Measurements from ENCODE around the gene MYO3B. TPM values are rescaled to one million over a fixed set of nuclear protein-coding genes. Genes with fewer than 3 reads are reported as not detected.
"Not testable (repeated sequence)": the region's sequence is repeated elsewhere in the genome, so short reads cannot be mapped to it uniquely, and the experiment has no call there.

Gene MYO3B
- total RNA-seq, 1 experiment from 2014 or later: not detected

- DNase-seq: no peak
- Histone ChIP-seq H3K27me3 (no peaks in the 10 kb centered on the region), H3K36me3 (no peaks in the 10 kb centered on the region)
Observed at GRCh38 chr2:170345607-170346006, 167.7 kb downstream of the MYO3B start.

GRCh38 chr2:170349269-170349668 is 171.3 kb downstream of the MYO3B start:
- H3K27me3 ChIP-seq, H3K9me3 ChIP-seq, H3K4me3 ChIP-seq, DNase-seq, H3K36me3 ChIP-seq: not testable (repeated sequence)

More at GRCh38 chr2:170345607-170346006, 167.7 kb downstream of the MYO3B start:
- H3K9me3 ChIP-seq: no peaks in the 10 kb centered on the region
- H3K4me3 ChIP-seq: no peak overlapping the region

- no peak overlapping the region for H3K4me3 ChIP-seq
- H3K9me3 ChIP-seq: no peaks in the 10 kb centered on the region
- no peaks in the 10 kb centered on the region for H3K27me3 ChIP-seq
- DNase-seq: no peak
- no peaks in the 10 kb centered on the region for H3K36me3 ChIP-seq
Observed at GRCh38 chr2:170350929-170351826, 173.2 kb downstream of the MYO3B start.

- no peak for DNase-seq
- H3K9me3 ChIP-seq: no peaks in the 10 kb centered on the region
- H3K27me3 ChIP-seq: 0 out of 2 replicates have a peak, but pooled peaks cover 1% of the 10 kb centered on the region
- H3K36me3 ChIP-seq: no peaks in the 10 kb centered on the region
- no peak overlapping the region for H3K4me3 ChIP-seq
Observed at GRCh38 chr2:170353723-170354122, 175.8 kb downstream of the MYO3B start.

- H3K27me3 ChIP-seq: 0 out of 2 replicates have a peak, but pooled peaks cover 2% of the 10 kb centered on the region
- H3K9me3 ChIP-seq: no peaks in the 10 kb centered on the region
- DNase-seq: no peak
- H3K4me3 ChIP-seq: no peak overlapping the region
- no peaks in the 10 kb centered on the region for H3K36me3 ChIP-seq
Observed at GRCh38 chr2:170354388-170354787, 176.4 kb downstream of the MYO3B start.

- Histone ChIP-seq H3K27me3 (0 out of 2 replicates have a peak, but pooled peaks cover 2% of the 10 kb centered on the region), H3K9me3 (no peaks in the 10 kb centered on the region), H3K4me3 (no peak overlapping the region), H3K36me3 (no peaks in the 10 kb centered on the region)
- no peak for DNase-seq
Observed at GRCh38 chr2:170354855-170355780, 177.2 kb downstream of the MYO3B start.

- Histone ChIP-seq H3K36me3 (no peaks in the 10 kb centered on the region), H3K4me3 (no peak overlapping the region), H3K9me3 (no peaks in the 10 kb centered on the region), H3K27me3 (peaks cover 8% of the 10 kb centered on the region; the same call in 1 of the 2 replicates)
- no peak for DNase-seq
Observed at GRCh38 chr2:170359466-170359865, 181.5 kb downstream of the MYO3B start.

GRCh38 chr2:170360546-170361089 is 182.7 kb downstream of the MYO3B start:
- Histone ChIP-seq H3K9me3 (no peaks in the 10 kb centered on the region), H3K4me3 (no peak overlapping the region), H3K27me3 (peaks cover 12% of the 10 kb centered on the region; the same call in 1 of the 2 replicates), H3K36me3 (no peaks in the 10 kb centered on the region)
- DNase-seq: no peak

GRCh38 chr2:170361090-170361936 is 183.4 kb downstream of the MYO3B start:
- DNase-seq: peak; percentile 17
- H3K27me3 ChIP-seq: peaks cover 14% of the 10 kb centered on the region; the same call in 1 of the 2 replicates
- no peaks in the 10 kb centered on the region for H3K9me3 ChIP-seq
- no peak overlapping the region for H3K4me3 ChIP-seq
- no peaks in the 10 kb centered on the region for H3K36me3 ChIP-seq

- Histone ChIP-seq H3K36me3 (no peaks in the 10 kb centered on the region), H3K9me3 (no peaks in the 10 kb centered on the region), H3K27me3 (peaks cover 14% of the 10 kb centered on the region), H3K4me3 (no peak overlapping the region)
- DNase-seq: no peak
Observed at GRCh38 chr2:170362313-170362870, 184.4 kb downstream of the MYO3B start.

- H3K4me3 ChIP-seq: no peak overlapping the region
- H3K27me3 ChIP-seq: peaks cover 18% of the 10 kb centered on the region
- H3K36me3 ChIP-seq: no peaks in the 10 kb centered on the region
- H3K9me3 ChIP-seq: no peaks in the 10 kb centered on the region
- DNase-seq: no peak
Observed at GRCh38 chr2:170362871-170363631, 185.1 kb downstream of the MYO3B start.

GRCh38 chr2:170365003-170365402 is 187.1 kb downstream of the MYO3B start:
- no peak for DNase-seq
- no peaks in the 10 kb centered on the region for H3K9me3 ChIP-seq
- peaks cover 21% of the 10 kb centered on the region for H3K27me3 ChIP-seq
- no peaks in the 10 kb centered on the region for H3K36me3 ChIP-seq
- no peak overlapping the region for H3K4me3 ChIP-seq

GRCh38 chr2:170365686-170366085 is 187.7 kb downstream of the MYO3B start:
- H3K36me3 ChIP-seq: no peaks in the 10 kb centered on the region
- H3K4me3 ChIP-seq: no peak overlapping the region
- no peak for DNase-seq
- no peaks in the 10 kb centered on the region for H3K9me3 ChIP-seq
- H3K27me3 ChIP-seq: peaks cover 18% of the 10 kb centered on the region

- H3K27me3 ChIP-seq: peaks cover 18% of the 10 kb centered on the region
- H3K36me3 ChIP-seq: no peaks in the 10 kb centered on the region
- no peak overlapping the region for H3K4me3 ChIP-seq
- no peak for DNase-seq
- H3K9me3 ChIP-seq: no peaks in the 10 kb centered on the region
Observed at GRCh38 chr2:170368370-170368769, 190.4 kb downstream of the MYO3B start.

- Histone ChIP-seq H3K9me3 (no peaks in the 10 kb centered on the region), H3K27me3 (peaks cover 16% of the 10 kb centered on the region), H3K36me3 (no peaks in the 10 kb centered on the region), H3K4me3 (no peak overlapping the region)
- DNase-seq: no peak
Observed at GRCh38 chr2:170369228-170369627, 191.3 kb downstream of the MYO3B start.
